GM12878 (cell line): ENCODE data around the gene ZCCHC13. TPM values are rescaled to one million over a fixed set of nuclear protein-coding genes. Genes with fewer than 3 reads are reported as not detected.

Experiments
- ASH2L ChIP-seq: fragments of 300-600, 200-600 bp; sonication (generic); IDR thresholded peaks from 2 replicates; pipeline ENCODE4 v1.6.1; 2017; ENCODE audit warnings: low read depth, mild to moderate bottlenecking, borderline replicate concordance
- ATF7 ChIP-seq: fragments of 450-650 bp; IDR thresholded peaks from 2 replicates; pipeline ENCODE4 v1.6.1; 2016; ENCODE audit warnings: low read depth, mild to moderate bottlenecking
- CEBPZ ChIP-seq: fragments of 150-350 bp; IDR thresholded peaks from 2 replicates; pipeline ENCODE4 v1.6.1; 2016; ENCODE audit warnings: low read depth, low read length
- CHD2 ChIP-seq: IDR thresholded peaks from 2 replicates; pipeline ENCODE4 v1.6.1; 2011; ENCODE audit warnings: low read depth, low read length, improper control_type of control experiment, borderline replicate concordance
- E2F8 ChIP-seq: fragments of 450-650 bp; IDR thresholded peaks from 2 replicates; pipeline ENCODE4 v1.6.1; 2018; ENCODE audit warnings: mild to moderate bottlenecking, low read depth, moderate library complexity; ENCODE audit not compliant: partially characterized antibody
- EGR1 ChIP-seq, 2 experiments: IDR thresholded peaks; 1 replicate in 1 of 2; 2 replicates in 1 of 2; pipeline ENCODE4 v1.6.1; 2011 to 2012; ENCODE audit warnings: low read depth in 2 of 2, low read length in 2 of 2, borderline replicate concordance in 1 of 2, mild to moderate bottlenecking in 1 of 2, moderate library complexity in 1 of 2
- ESRRA ChIP-seq: IDR thresholded peaks from 2 replicates; pipeline ENCODE4 v1.6.1; 2012; ENCODE audit warnings: mild to moderate bottlenecking, low read length, improper control_type of control experiment
- IKZF2 ChIP-seq, 2 experiments: fragments of 450-650 bp; IDR thresholded peaks; 2 replicates each; pipeline ENCODE4 v1.6.1; 2017; ENCODE audit warnings: mild to moderate bottlenecking in 2 of 2, moderate library complexity in 2 of 2
- IRF4 ChIP-seq: IDR thresholded peaks from 2 replicates; pipeline ENCODE4 v1.6.1; 2011; ENCODE audit warnings: low read depth, low read length
- IRF5 ChIP-seq: fragments of 450-650 bp; IDR thresholded peaks from 2 replicates; pipeline ENCODE4 v1.6.1; 2017; ENCODE audit warnings: borderline replicate concordance
- NFXL1 ChIP-seq: fragments of 450-650 bp; IDR thresholded peaks from 2 replicates; pipeline ENCODE4 v1.6.1; 2017; ENCODE audit warnings: antibody characterized with exemption, mild to moderate bottlenecking, borderline replicate concordance
- NRF1 ChIP-seq: conservative IDR thresholded peaks from 2 replicates; pipeline ENCODE4 v1.6.1; 2011; ENCODE audit warnings: mild to moderate bottlenecking, low read depth, low read length, improper control_type of control experiment
- PML ChIP-seq: IDR thresholded peaks from 2 replicates; pipeline ENCODE4 v1.6.1; 2012; ENCODE audit warnings: low read length, inconsistent platforms
- POLR2A ChIP-seq: IDR thresholded peaks from 2 replicates; pipeline ENCODE4 v1.6.1; 2011; ENCODE audit warnings: low read depth, mild to moderate bottlenecking, low read length
- TAF1 ChIP-seq: IDR thresholded peaks from 2 replicates; pipeline ENCODE4 v1.6.1; 2011; ENCODE audit warnings: mild to moderate bottlenecking, low read depth, low read length, borderline replicate concordance
- YBX1 ChIP-seq: fragments of 450-650 bp; IDR thresholded peaks from 2 replicates; pipeline ENCODE4 v1.6.1; 2016; ENCODE audit warnings: antibody characterized with exemption
- ZNF207 ChIP-seq: fragments of 450-650 bp; IDR thresholded peaks from 2 replicates; pipeline ENCODE4 v1.6.1; 2014; ENCODE audit warnings: antibody characterized with exemption, mild to moderate bottlenecking, borderline replicate concordance
- ZNF592 ChIP-seq: fragments of 450-650 bp; IDR thresholded peaks from 2 replicates; pipeline ENCODE4 v1.6.1; 2017; ENCODE audit warnings: mild to moderate bottlenecking, moderate library complexity
- polyA plus RNA-seq, 11 experiments: library from polyadenylated mRNA; depleted of rRNA in 4 of 11; unstranded in 6 of 11; stranded (reverse) in 5 of 11; fragments of >200 nt; fragmentation: Nextera tagmentation in 4 of 11; fragmentation: Illumina TruSeq in 1 of 11; extraction: Ambion mirVana in 4 of 11; extraction: Trizol in 1 of 11; gene quantifications; 1 replicate in 1 of 11; 2 replicates in 10 of 11; pipeline versions ENCODE4 v1.2.1 to v1.2.3, GENCODE V29; 2011 to 2016; ENCODE audit warnings: inconsistent platforms in 2 of 11, missing spikeins in 2 of 11, low read depth in 1 of 11
- total RNA-seq, 4 experiments: library from RNA; depleted of rRNA in 3 of 4; stranded (reverse); fragments of >200 nt in 3 of 4; fragmentation: Illumina TruSeq in 1 of 4; extraction: Trizol in 1 of 4; gene quantifications; 2 replicates each; pipeline versions ENCODE4 v1.2.1 to v1.2.3, GENCODE V29; 2013 to 2021

ZCCHC13 gene
- total and polyA plus RNA-seq, 10 of the 15 experiments (the other 5 are each of a cell fraction or from before 2014, with no cell fraction given): not detected

DNA sequence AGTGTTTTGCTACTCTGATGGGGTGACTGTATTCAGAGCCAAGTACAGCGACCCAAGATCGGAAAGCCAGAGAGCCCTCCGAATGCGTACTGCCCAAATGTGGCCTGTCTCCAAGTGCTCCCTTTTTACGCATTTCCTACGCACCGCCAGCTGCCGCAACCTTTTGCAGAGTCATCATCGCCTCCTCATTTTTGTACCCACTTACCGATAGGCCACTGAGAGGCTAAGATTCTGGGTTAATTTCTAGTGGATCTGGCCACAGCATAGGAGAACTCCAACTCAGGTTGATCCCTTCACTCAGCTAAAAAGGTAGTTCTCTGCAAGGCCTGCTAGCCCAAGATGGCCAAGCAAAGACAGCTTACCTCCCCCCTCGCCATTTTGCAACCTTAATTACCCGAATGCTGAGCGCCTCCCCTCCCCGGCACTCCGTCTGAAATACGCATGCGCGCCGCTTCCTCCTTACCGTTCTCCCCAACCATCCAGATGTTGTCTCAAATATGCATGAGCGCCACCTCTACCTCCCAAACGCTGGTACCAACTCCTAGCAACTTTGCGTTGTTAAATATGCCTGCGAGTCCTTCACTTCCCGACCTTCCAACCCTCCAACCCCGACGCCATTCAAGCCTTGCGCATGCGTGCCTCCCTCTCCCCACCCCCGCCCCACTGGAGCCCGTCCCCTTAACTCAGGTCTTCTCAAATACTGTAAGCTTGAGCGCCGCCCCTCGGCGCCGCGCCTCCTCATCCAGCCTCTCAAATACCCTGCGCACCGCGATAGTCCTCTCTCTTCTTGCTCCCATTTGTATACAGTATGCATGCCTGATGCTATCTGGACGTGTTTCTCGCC is 11.8 kb upstream of the ZCCHC13 start (continued):
- TF ChIP-seq PML (peak; percentile 54; the same call in 1 of the 2 replicates), ZNF592 (no peak), IRF4 (no peak), YBX1 (no peak), CHD2 (0 out of 2 replicates have a peak, but pooled peaks have one; percentile 27), TAF1 (peak; percentile 65), ASH2L (no peak), ESRRA (no peak), EGR1 (IDR thresholded peaks at IDR 0.05; ENCODE audit: borderline replicate concordance in 1 of 2, low read depth in 2 of 2, low read length in 2 of 2) (peak in 1 of 2 experiments; percentile 74; a peak in 2 of 3 replicates), ATF7 (no peak), E2F8 (no peak), NFXL1 (no peak), IKZF2 (IDR thresholded peaks at IDR 0.05) (no peak), CEBPZ (no peak), ZNF207 (no peak), POLR2A (peak; percentile 60; the same call in 1 of the 2 replicates), IRF5 (no peak), NRF1 (peak; percentile 52)
